DMS79 (cell line): ENCODE results near the gene LTB4R.
"Not testable (repeated sequence)": the region's sequence is repeated elsewhere in the genome, so short reads cannot be mapped to it uniquely, and the experiment has no call there.

Experiments
- DNase-seq: peaks from one replicate; lab custom pipeline; 2025; lab: John Stamatoyannopoulos, UW

Gene LTB4R

GRCh38 chr14:24343795-24344660 is 32.7 kb downstream of the LTB4R start:
- no peak for DNase-seq

- no peak for DNase-seq
These were observed 35.8 kb downstream of the LTB4R start for GRCh38 chr14:24347134-24347533.

DNA sequence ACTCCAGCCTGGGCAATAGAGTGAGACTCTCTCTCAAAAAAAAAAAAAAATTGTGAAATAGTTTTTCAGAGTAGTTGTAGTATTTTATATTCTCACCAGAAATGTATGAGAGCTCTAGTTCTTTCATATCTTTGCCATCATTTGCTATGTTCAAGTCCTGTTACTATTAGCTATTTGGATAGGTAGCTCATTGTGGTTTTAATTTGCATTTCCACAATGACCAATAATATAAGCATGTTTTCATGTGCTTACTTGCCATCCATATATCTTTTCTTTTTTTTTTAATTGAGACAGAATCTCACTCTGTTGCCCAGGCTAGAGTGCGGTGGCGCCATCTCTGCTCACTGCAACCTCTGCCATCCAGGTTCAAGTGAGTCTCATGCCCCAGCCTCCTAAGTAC is 36.9 kb downstream of the LTB4R start:
- no peak for DNase-seq

DNA sequence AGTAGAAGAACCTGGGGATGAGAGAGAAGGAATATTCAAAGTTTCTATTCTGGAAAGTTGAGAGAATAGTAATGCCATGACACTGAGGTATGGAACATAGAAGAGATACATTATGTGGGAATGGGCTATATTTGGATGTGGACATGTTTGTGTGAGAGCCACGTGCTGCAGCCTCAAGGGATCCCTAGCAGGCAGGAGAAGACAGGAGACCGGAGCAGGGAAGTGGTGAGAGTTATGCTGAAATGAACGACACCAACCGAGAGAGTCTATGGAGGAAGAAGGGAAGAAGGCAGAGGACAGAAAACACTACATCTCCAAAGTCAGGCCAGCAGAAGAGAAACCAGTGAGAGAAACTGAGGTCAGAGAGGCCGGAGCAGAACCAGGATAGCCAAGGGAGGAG is 38.4 kb downstream of the LTB4R start:
- no peak for DNase-seq

DNA sequence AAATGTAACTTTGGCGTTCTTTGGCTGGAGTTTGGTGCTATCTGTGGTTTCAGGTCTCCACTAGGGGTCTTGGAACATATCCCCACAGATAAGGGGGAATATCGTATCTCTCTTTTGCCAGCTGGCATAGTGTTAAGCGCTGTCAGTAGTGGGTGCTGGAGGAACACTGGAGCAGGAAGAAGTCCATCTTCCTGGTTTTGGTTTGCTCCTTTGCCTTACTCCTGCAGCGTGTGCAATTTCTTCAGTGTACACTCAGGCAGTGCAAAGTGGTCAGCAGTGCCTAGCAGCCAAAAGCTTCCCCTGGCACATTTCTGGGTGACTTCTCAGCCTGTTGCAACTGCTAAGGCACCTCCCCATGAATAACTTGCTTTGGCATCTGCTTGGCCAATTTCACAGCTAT is 40.2 kb downstream of the LTB4R start:
- no peak for DNase-seq

- no peak for DNase-seq
These were observed 42.5 kb downstream of the LTB4R start for GRCh38 chr14:24353559-24354481.

- DNase-seq = not testable (repeated sequence)
These were observed 43.2 kb downstream of the LTB4R start for GRCh38 chr14:24354482-24354825.

DNA sequence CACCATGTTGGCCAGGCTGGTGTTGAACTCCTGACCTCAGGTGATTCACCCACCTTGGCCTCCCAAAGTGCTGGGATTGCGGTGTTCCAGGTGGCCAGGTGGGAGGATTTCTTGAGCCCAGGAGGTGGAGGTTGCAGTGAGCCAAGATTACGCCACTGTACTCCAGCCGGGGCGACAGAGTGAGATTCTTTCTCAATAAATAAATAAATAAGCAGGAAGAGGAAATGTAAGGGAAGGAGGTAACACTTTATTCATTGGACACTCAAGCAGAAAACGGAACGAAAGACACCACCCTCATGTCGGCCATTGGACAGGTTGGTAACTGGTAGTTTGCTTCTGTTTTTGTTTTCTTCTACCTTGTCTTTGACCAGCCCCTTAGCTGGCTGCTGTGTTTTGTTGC is 43.7 kb downstream of the LTB4R start:
- no peak for DNase-seq

- DNase-seq = no peak
These were observed 44.9 kb downstream of the LTB4R start for GRCh38 chr14:24356208-24356607.

DNA sequence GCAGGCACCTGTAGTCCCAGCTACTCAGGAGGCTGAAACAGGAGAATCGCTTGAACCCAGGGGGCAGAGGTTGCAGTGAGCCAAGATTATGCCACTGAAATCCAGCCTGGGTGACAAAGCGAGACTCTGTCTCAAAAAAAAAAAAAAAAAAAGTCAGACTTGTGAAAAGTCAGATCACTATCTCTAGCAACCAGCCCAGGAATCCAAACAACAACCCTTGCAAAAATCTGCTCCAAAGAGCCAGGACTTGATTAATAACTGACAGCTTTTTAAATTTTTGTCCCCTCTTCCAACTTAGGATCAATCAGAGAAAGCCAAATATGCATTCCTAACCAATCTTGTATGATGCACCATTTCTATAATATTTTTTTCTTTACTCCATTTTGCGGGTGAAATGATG is 49.0 kb downstream of the LTB4R start:
- no peak for DNase-seq

DNA sequence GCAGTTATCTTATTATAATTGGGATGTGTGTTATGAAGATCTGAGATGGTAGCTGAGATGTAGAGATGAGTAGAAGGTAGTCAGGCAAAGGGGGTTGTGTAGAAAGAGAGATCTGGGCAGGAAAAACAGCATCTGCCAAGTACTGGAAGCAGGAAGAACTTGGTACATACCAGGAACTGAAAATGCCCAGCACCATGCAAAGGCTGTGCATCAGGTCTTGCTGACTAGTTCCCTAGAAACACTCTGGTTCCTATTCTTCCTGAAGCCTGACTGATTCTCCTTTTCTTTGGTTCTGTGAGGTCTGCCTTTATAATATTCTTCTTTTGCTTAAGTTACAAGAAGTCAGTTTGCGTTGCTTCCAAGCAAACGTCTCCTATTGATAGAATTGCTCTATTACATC is 50.0 kb downstream of the LTB4R start:
- no peak for DNase-seq

GRCh38 chr14:24362241-24362960 is 51.1 kb downstream of the LTB4R start:
- no peak for DNase-seq

GRCh38 chr14:24363401-24363800 is 52.1 kb downstream of the LTB4R start:
- DNase-seq = no peak

- no peak for DNase-seq
These were observed 53.5 kb downstream of the LTB4R start for GRCh38 chr14:24364841-24365240.

- DNase-seq = peak; percentile 79
These were observed 54.5 kb downstream of the LTB4R start for GRCh38 chr14:24365600-24366412.

GRCh38 chr14:24366413-24366720 is 55.1 kb downstream of the LTB4R start:
- no peak for DNase-seq

- peak; percentile 100 for DNase-seq
These were observed 55.6 kb downstream of the LTB4R start for GRCh38 chr14:24366721-24367513.
